CD4-positive, alpha-beta T cell treated with Interleukin-17A for 1 hour (primary cell): ENCODE results near the gene TAF11L13.
"Not testable (repeated sequence)": the region's sequence is repeated elsewhere in the genome, so short reads cannot be mapped to it uniquely, and the experiment has no call there.

Source experiments
- DNase-seq: peaks from one replicate; pipeline ENCODE4 v3.0.0-alpha.2; 2020

TAF11L13 gene

GRCh38 chr5:17631788-17632187, at the start of gene TAF11L13:
TAF11L13 (plus strand) TSS chr5:17632088.
- DNase-seq, result not testable (repeated sequence)

- not testable (repeated sequence) for DNase-seq
Measured at GRCh38 chr5:17585658-17586057, 46.2 kb upstream of the TAF11L13 start, which contains the start of gene TAF11L7. TAF11L7 (minus strand) TSS chr5:17585758.

- DNase-seq, result not testable (repeated sequence)
Measured at GRCh38 chr5:17590860-17591259, 41.0 kb upstream of the TAF11L13 start, which contains the start of gene TAF11L8. TAF11L8 (minus strand) TSS chr5:17590960.

- not testable (repeated sequence) for DNase-seq
Measured at GRCh38 chr5:17594255-17594654, 37.6 kb upstream of the TAF11L13 start, which contains the start of gene TAF11L9. TAF11L9 (minus strand) TSS chr5:17594394.

- not testable (repeated sequence) for DNase-seq
Measured at GRCh38 chr5:17597728-17598127, 34.2 kb upstream of the TAF11L13 start, which contains the start of gene TAF11L10. TAF11L10 (minus strand) TSS chr5:17597828.

GRCh38 chr5:17603880-17604279, 28.0 kb upstream of the TAF11L13 start, which contains the start of gene TAF11L11:
TAF11L11 (plus strand) TSS chr5:17604183.
- not testable (repeated sequence) for DNase-seq

GRCh38 chr5:17604951-17605350, 26.9 kb upstream of the TAF11L13 start:
- no peak for DNase-seq

GRCh38 chr5:17607461-17607860, 24.4 kb upstream of the TAF11L13 start:
- DNase-seq, result not testable (repeated sequence)

- not testable (repeated sequence) for DNase-seq
Measured at GRCh38 chr5:17610092-17610491, 21.8 kb upstream of the TAF11L13 start, which contains the start of gene TAF11L12. TAF11L12 (plus strand) TSS chr5:17610392.

- no peak for DNase-seq
Measured at GRCh38 chr5:17614872-17615605, 16.8 kb upstream of the TAF11L13 start.

- no peak for DNase-seq
Measured at GRCh38 chr5:17619354-17619753, 12.5 kb upstream of the TAF11L13 start.

- no peak for DNase-seq
Measured at GRCh38 chr5:17620627-17621026, 11.3 kb upstream of the TAF11L13 start.

GRCh38 chr5:17625686-17626085, 6.2 kb upstream of the TAF11L13 start:
- no peak for DNase-seq

GRCh38 chr5:17634160-17634559, 2.3 kb downstream of the TAF11L13 start, which contains the start of gene TAF11L14:
TAF11L14 (plus strand) TSS chr5:17634460.
- DNase-seq, result no peak

- not testable (repeated sequence) for DNase-seq
Measured at GRCh38 chr5:17649232-17649631, 17.3 kb downstream of the TAF11L13 start.

GRCh38 chr5:17655201-17655759, 23.4 kb downstream of the TAF11L13 start:
- not testable (repeated sequence) for DNase-seq

GRCh38 chr5:17655921-17656320, 24.0 kb downstream of the TAF11L13 start:
- DNase-seq, result no peak

- DNase-seq, result no peak
Measured at GRCh38 chr5:17663182-17663581, 31.3 kb downstream of the TAF11L13 start.

GRCh38 chr5:17665836-17666235, 33.9 kb downstream of the TAF11L13 start:
- DNase-seq, result no peak

GRCh38 chr5:17666726-17667235, 34.9 kb downstream of the TAF11L13 start:
- DNase-seq, result no peak

- no peak for DNase-seq
Measured at GRCh38 chr5:17670353-17670752, 38.5 kb downstream of the TAF11L13 start.

GRCh38 chr5:17678751-17679324, 47.0 kb downstream of the TAF11L13 start:
- no peak for DNase-seq

GRCh38 chr5:17679597-17680203, 47.8 kb downstream of the TAF11L13 start:
- no peak for DNase-seq
